ENCODE results near the gene QTRT2. TPM values are rescaled to one million over a fixed set of nuclear protein-coding genes. Genes with fewer than 3 reads are reported as not detected.

The QTRT2 gene
- total RNA-seq (13.5 and 13.6 TPM in 2 replicates), polyA plus RNA-seq (8.8 and 11.6 TPM in 2 replicates), polyA minus RNA-seq (ENCODE audit: low replicate concordance) (8.4 and 15.7 TPM in 2 replicates)
- 7.1 and 8.9 TPM in 2 replicates for polyA plus RNA-seq (2012)

DNA sequence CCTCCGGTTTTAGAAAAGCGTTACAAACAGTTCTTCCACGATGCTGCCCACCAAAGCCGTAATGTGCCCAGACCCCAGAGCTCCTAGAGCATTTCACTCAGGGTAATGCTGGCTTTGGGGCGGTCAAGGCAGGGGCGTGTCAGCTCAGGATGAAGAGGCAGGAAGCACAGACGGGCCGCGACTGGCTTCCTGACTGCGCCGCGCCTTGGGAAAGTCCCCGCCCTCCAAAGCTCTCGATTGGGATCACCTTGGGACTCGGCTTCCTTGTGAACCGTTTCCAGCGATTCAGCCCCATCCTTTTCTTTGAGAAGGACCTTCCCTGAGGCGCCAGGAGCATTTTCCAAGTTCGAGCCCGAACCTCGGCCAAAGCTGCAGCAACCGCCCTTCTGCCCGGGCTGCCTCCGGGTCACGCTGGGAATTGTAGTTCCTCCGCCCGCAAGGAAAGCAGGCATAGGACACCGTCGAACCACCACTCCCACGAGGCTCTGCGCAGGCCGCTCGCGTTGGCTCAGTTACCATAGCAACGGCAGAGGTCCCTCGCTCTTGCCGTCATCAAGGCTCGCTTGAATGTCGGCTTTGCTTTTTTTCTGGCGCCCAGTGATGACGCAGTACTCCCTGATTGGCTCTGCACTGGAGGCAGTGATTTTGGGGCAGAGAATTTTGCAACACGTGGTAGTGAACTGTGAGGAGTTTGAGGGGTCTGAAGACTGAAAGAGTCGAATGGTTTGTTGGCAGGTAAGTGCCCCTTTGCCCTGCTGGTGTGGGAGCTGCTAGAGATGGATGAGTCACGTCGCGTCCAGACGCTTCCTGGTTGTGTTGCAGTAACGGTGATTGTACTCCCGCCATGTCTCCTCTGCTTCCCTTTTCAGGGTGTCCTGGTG is at the start of gene QTRT2, which contains the start of gene CCDC191:
Gene QTRT2, plus strand, starts transcription at position 608 of the 881 bp plus-strand sequence. CDS start 8,521 bp downstream, outside the sequence.
Gene CCDC191, minus strand, starts transcription at position 397 of the 881 bp plus-strand sequence. Its CDS starts 60 bp downstream, at position 337.
- Histone ChIP-seq H2AFZ (ENCODE audit: low read length) (peak within 1 kb of the TSS; percentile 99), H3K4me3 (replicated peaks in 1 of 4; ENCODE audit: control extremely low read depth in 1 of 4, insufficient read depth in 1 of 4, low read depth in 3 of 4, low read length in 4 of 4) (peak within 1 kb of the TSS; percentile 61 to 83 (median 74)), H3K4me1 (ENCODE audit: control insufficient read depth, extremely low read depth, insufficient read depth, low read length) (no peaks in the 10 kb centered on the region), H3K9ac (ENCODE audit: insufficient read depth, low read length) (peak within 1 kb of the TSS; percentile 82), H3K36me3 (ENCODE audit: control insufficient read depth, insufficient read depth, low read length) (no peaks in the 10 kb centered on the region), H3K27ac (ENCODE audit: insufficient read depth, low read length) (peak within 1 kb of the TSS; percentile 76), H3K27me3 (ENCODE audit: control insufficient read depth, insufficient read depth, low read length) (no peaks in the 10 kb centered on the region), H4K20me1 (ENCODE audit: control insufficient read depth, extremely low read depth, insufficient read depth, low read length) (no peaks in the 10 kb centered on the region), H3K79me2 (ENCODE audit: control insufficient read depth, insufficient read depth, low read length) (peaks cover 32% of the 10 kb centered on the region), H3K9me3 (ENCODE audit: control insufficient read depth, insufficient read depth, low read depth, low read length) (no peaks in the 10 kb centered on the region), H3K4me2 (ENCODE audit: extremely low read depth, insufficient read depth, low read length) (peak within 1 kb of the TSS; percentile 88)
- DNase-seq (ENCODE audit: low read depth in 2 of 2): peak; percentile 99
- TF ChIP-seq EZH2 (IDR thresholded peaks at IDR 0.05; ENCODE audit: low read length, missing control alignments): no peak
- TF ChIP-seq, protein P1, sequence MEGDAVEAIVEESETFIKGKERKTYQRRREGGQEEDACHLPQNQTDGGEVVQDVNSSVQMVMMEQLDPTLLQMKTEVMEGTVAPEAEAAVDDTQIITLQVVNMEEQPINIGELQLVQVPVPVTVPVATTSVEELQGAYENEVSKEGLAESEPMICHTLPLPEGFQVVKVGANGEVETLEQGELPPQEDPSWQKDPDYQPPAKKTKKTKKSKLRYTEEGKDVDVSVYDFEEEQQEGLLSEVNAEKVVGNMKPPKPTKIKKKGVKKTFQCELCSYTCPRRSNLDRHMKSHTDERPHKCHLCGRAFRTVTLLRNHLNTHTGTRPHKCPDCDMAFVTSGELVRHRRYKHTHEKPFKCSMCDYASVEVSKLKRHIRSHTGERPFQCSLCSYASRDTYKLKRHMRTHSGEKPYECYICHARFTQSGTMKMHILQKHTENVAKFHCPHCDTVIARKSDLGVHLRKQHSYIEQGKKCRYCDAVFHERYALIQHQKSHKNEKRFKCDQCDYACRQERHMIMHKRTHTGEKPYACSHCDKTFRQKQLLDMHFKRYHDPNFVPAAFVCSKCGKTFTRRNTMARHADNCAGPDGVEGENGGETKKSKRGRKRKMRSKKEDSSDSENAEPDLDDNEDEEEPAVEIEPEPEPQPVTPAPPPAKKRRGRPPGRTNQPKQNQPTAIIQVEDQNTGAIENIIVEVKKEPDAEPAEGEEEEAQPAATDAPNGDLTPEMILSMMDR (conservative IDR thresholded peaks at IDR 0.05 in 1 of 2, IDR thresholded peaks at IDR 0.05 in 1 of 2; ENCODE audit: low read depth in 1 of 2, low read length in 2 of 2): no peak

DNA sequence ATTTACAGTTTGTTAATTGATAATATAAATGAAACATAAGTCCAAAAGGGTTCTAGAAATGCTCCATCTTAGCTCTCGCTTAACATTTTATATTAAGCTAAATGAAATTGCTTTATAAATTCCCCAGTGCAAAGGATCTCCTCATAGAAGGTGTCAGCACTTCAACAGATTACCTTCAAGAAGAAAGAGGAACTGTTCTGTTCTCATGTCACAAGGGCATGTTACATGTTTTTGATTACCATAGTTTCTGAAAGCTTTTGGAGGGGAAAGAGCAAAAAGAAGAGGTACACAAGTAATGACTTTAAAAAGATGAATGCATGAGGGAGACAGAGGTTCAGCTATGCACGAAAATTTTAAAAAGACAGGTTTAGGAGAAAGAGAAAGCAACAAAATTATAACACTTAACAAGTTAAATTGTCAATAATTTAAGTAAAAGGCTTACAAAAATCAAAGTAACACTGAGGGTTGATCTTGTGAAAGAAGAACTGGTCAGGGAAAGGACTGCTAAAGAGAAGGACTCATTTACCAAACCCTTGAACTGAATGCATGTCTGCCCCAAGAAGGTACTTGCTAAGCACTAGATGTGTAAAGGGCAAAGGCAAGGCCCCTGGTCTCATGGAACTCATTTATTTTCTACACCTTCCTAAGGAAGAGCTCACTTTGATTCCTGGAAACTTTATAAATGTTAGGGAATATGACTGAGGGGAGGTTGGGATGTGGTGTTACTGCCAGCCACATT is 45.3 kb upstream of the QTRT2 start:
- no peaks in the 10 kb centered on the region for H3K27me3 ChIP-seq (ENCODE audit: control insufficient read depth, insufficient read depth, low read length)
- H3K27ac ChIP-seq (ENCODE audit: insufficient read depth, low read length): no peak overlapping the region
- no peak overlapping the region for H3K4me3 ChIP-seq (replicated peaks in 1 of 4; ENCODE audit: control extremely low read depth in 1 of 4, insufficient read depth in 1 of 4, low read depth in 3 of 4, low read length in 4 of 4)
- no peak overlapping the region for H3K9ac ChIP-seq (ENCODE audit: insufficient read depth, low read length)
- no peaks in the 10 kb centered on the region for H3K4me1 ChIP-seq (ENCODE audit: control insufficient read depth, extremely low read depth, insufficient read depth, low read length)
- H3K4me2 ChIP-seq (ENCODE audit: extremely low read depth, insufficient read depth, low read length): no peak overlapping the region
- H3K9me3 ChIP-seq (ENCODE audit: control insufficient read depth, insufficient read depth, low read depth, low read length): no peaks in the 10 kb centered on the region
- no peaks in the 10 kb centered on the region for H3K79me2 ChIP-seq (ENCODE audit: control insufficient read depth, insufficient read depth, low read length)
- H3K36me3 ChIP-seq (ENCODE audit: control insufficient read depth, insufficient read depth, low read length): no peaks in the 10 kb centered on the region
- H4K20me1 ChIP-seq (ENCODE audit: control insufficient read depth, extremely low read depth, insufficient read depth, low read length): no peaks in the 10 kb centered on the region
- no peak for DNase-seq (ENCODE audit: low read depth in 2 of 2)
- no peak overlapping the region for H2AFZ ChIP-seq (ENCODE audit: low read length)
- TF ChIP-seq EZH2 (IDR thresholded peaks at IDR 0.05; ENCODE audit: low read length, missing control alignments): no peak
- TF ChIP-seq, protein P1 (conservative IDR thresholded peaks at IDR 0.05 in 1 of 2, IDR thresholded peaks at IDR 0.05 in 1 of 2; ENCODE audit: low read depth in 1 of 2, low read length in 2 of 2): no peak

DNA sequence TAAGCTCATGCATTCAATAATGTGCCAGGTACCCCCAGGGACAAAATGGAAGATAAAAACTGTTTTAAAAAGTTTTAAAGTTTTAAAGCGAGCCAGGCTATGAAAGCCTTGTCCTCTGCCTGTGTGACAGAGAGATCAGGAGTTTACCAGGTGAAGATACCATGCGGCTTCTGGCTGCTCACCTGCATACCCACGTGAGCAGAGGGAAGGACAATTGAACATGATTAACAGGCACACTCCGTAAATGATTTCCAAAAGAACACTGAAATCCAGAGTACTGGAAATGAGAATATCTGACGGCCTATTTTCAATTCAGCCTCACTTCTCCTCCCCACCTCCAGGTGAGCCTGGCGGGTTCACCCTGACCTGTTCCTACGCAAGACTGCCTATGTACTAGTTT is 42.3 kb upstream of the QTRT2 start:
- H3K9ac ChIP-seq (ENCODE audit: insufficient read depth, low read length): no peak overlapping the region
- DNase-seq (ENCODE audit: low read depth in 2 of 2): no peak
- H3K4me2 ChIP-seq (ENCODE audit: extremely low read depth, insufficient read depth, low read length): no peak overlapping the region
- no peaks in the 10 kb centered on the region for H3K36me3 ChIP-seq (ENCODE audit: control insufficient read depth, insufficient read depth, low read length)
- no peak overlapping the region for H2AFZ ChIP-seq (ENCODE audit: low read length)
- H3K27me3 ChIP-seq (ENCODE audit: control insufficient read depth, insufficient read depth, low read length): no peaks in the 10 kb centered on the region
- no peak overlapping the region for H3K4me3 ChIP-seq (replicated peaks in 1 of 4; ENCODE audit: control extremely low read depth in 1 of 4, insufficient read depth in 1 of 4, low read depth in 3 of 4, low read length in 4 of 4)
- H3K4me1 ChIP-seq (ENCODE audit: control insufficient read depth, extremely low read depth, insufficient read depth, low read length): no peaks in the 10 kb centered on the region
- H4K20me1 ChIP-seq (ENCODE audit: control insufficient read depth, extremely low read depth, insufficient read depth, low read length): no peaks in the 10 kb centered on the region
- no peaks in the 10 kb centered on the region for H3K79me2 ChIP-seq (ENCODE audit: control insufficient read depth, insufficient read depth, low read length)
- H3K27ac ChIP-seq (ENCODE audit: insufficient read depth, low read length): no peak overlapping the region
- no peak for TF ChIP-seq EZH2 (IDR thresholded peaks at IDR 0.05; ENCODE audit: low read length, missing control alignments)
- TF ChIP-seq, protein P1 (conservative IDR thresholded peaks at IDR 0.05 in 1 of 2, IDR thresholded peaks at IDR 0.05 in 1 of 2; ENCODE audit: low read depth in 1 of 2, low read length in 2 of 2): no peak
- H3K9me3 ChIP-seq (ENCODE audit: control insufficient read depth, insufficient read depth, low read depth, low read length): no peaks in the 10 kb centered on the region
